22Rv1 (cell line): Measurements from ENCODE around the gene KIRREL2.
"Not testable (repeated sequence)": the region's sequence is repeated elsewhere in the genome, so short reads cannot be mapped to it uniquely, and the experiment has no call there.

Experiments
- H3K27ac ChIP-seq: fragments of 450-650 bp; 2 replicates; pipeline ENCODE4 v1.5.1; 2017
- CTCF ChIP-seq: fragments of 450-650 bp; IDR thresholded peaks from 2 replicates; pipeline ENCODE4 v1.5.1; 2017; ENCODE audit warnings: mild to moderate bottlenecking
- ZFX ChIP-seq: fragments of 450-650 bp; IDR thresholded peaks from 2 replicates; pipeline ENCODE4 v1.6.1; 2017; ENCODE audit warnings: antibody characterized with exemption, borderline replicate concordance

The KIRREL2 gene

GRCh38 chr19:35885904-35886303 lies 29.2 kb downstream of the KIRREL2 start:
- no peak overlapping the region for H3K27ac ChIP-seq
- TF ChIP-seq ZFX (no peak), CTCF (no peak)

GRCh38 chr19:35887197-35887596 lies 30.5 kb downstream of the KIRREL2 start:
- TF ChIP-seq ZFX = no peak
- no peak for TF ChIP-seq CTCF
- H3K27ac ChIP-seq = no peak overlapping the region

- TF ChIP-seq CTCF (no peak), ZFX (no peak)
- no peak overlapping the region for H3K27ac ChIP-seq
These were observed 31.7 kb downstream of the KIRREL2 start for GRCh38 chr19:35888398-35888797.

- no peak for TF ChIP-seq ZFX
- TF ChIP-seq CTCF = no peak
- H3K27ac ChIP-seq = no peak overlapping the region
These were observed 32.8 kb downstream of the KIRREL2 start for GRCh38 chr19:35889370-35890112.

- TF ChIP-seq ZFX (no peak), CTCF (no peak)
- no peak overlapping the region for H3K27ac ChIP-seq
These were observed 33.5 kb downstream of the KIRREL2 start for GRCh38 chr19:35890113-35890650.

GRCh38 chr19:35891819-35892218 lies 35.1 kb downstream of the KIRREL2 start:
- H3K27ac ChIP-seq = not testable (repeated sequence)

GRCh38 chr19:35894342-35894741 lies 37.6 kb downstream of the KIRREL2 start:
- no peak overlapping the region for H3K27ac ChIP-seq
- TF ChIP-seq CTCF (no peak), ZFX (no peak)
